KOPT-K1 (cell line): ENCODE measurements around the gene MSI2.

ENCODE experiments used
- H3K27ac ChIP-seq: fragments of 200-600 bp; sonication (generic); 2 replicates; pipeline ENCODE4 v1.5.1; 2016; ENCODE audit warnings: antibody characterized with exemption, mild to moderate bottlenecking, low read depth, low read length; ENCODE audit not compliant: poor library complexity, severe bottlenecking
- H3K36me3 ChIP-seq: fragments of 200-600 bp; sonication (generic); 2 replicates; pipeline ENCODE4 v1.5.1; 2017; ENCODE audit warnings: antibody characterized with exemption, mild to moderate bottlenecking, low read length, moderate library complexity; ENCODE audit not compliant: insufficient read depth
- H3K9me3 ChIP-seq: fragments of 200-600 bp; sonication (generic); 2 replicates; pipeline ENCODE4 v1.5.1; 2017; ENCODE audit warnings: antibody characterized with exemption, low read length, mild to moderate bottlenecking; ENCODE audit not compliant: insufficient read depth, poor library complexity, severe bottlenecking

Gene MSI2

GRCh38 chr17:57410169-57410568, 153.8 kb downstream of the MSI2 start:
- Histone ChIP-seq H3K27ac (peak overlapping the region; percentile 97), H3K9me3 (no peaks in the 10 kb centered on the region), H3K36me3 (peaks cover 36% of the 10 kb centered on the region)

GRCh38 chr17:57412520-57413096, 156.3 kb downstream of the MSI2 start:
- H3K36me3 ChIP-seq: peaks cover 43% of the 10 kb centered on the region
- H3K9me3 ChIP-seq: peaks cover 11% of the 10 kb centered on the region
- peak overlapping the region; percentile 97 for H3K27ac ChIP-seq

GRCh38 chr17:57413848-57414651, 157.7 kb downstream of the MSI2 start:
- H3K27ac ChIP-seq: peak overlapping the region; percentile 70
- peaks cover 44% of the 10 kb centered on the region for H3K36me3 ChIP-seq
- H3K9me3 ChIP-seq: peaks cover 11% of the 10 kb centered on the region

- peaks cover 53% of the 10 kb centered on the region for H3K36me3 ChIP-seq
- peak overlapping the region; percentile 70 for H3K27ac ChIP-seq
- peaks cover 11% of the 10 kb centered on the region for H3K9me3 ChIP-seq
Measured at GRCh38 chr17:57415751-57416207, 159.5 kb downstream of the MSI2 start.

- Histone ChIP-seq H3K36me3 (peaks cover 58% of the 10 kb centered on the region), H3K9me3 (peaks cover 11% of the 10 kb centered on the region), H3K27ac (peak overlapping the region; percentile 70)
Measured at GRCh38 chr17:57416369-57416768, 160.0 kb downstream of the MSI2 start.

- Histone ChIP-seq H3K36me3 (peaks cover 61% of the 10 kb centered on the region), H3K9me3 (peaks cover 11% of the 10 kb centered on the region), H3K27ac (peak overlapping the region; percentile 70)
Measured at GRCh38 chr17:57417956-57418355, 161.6 kb downstream of the MSI2 start.

GRCh38 chr17:57418463-57419246, 162.3 kb downstream of the MSI2 start:
- peaks cover 60% of the 10 kb centered on the region for H3K36me3 ChIP-seq
- H3K27ac ChIP-seq: peak overlapping the region; percentile 70
- H3K9me3 ChIP-seq: peaks cover 11% of the 10 kb centered on the region

GRCh38 chr17:57419940-57420550, 163.7 kb downstream of the MSI2 start:
- H3K9me3 ChIP-seq: peaks cover 11% of the 10 kb centered on the region
- H3K36me3 ChIP-seq: peaks cover 60% of the 10 kb centered on the region
- peak overlapping the region; percentile 61 for H3K27ac ChIP-seq

- Histone ChIP-seq H3K36me3 (peaks cover 51% of the 10 kb centered on the region), H3K27ac (peak overlapping the region; percentile 61), H3K9me3 (peaks cover 7% of the 10 kb centered on the region)
Measured at GRCh38 chr17:57420734-57421717, 164.7 kb downstream of the MSI2 start.

- H3K27ac ChIP-seq: peak overlapping the region; percentile 97
- H3K9me3 ChIP-seq: no peaks in the 10 kb centered on the region
- peaks cover 34% of the 10 kb centered on the region for H3K36me3 ChIP-seq
Measured at GRCh38 chr17:57422574-57423164, 166.3 kb downstream of the MSI2 start.

GRCh38 chr17:57423541-57423940, 167.2 kb downstream of the MSI2 start:
- Histone ChIP-seq H3K27ac (peak overlapping the region; percentile 97), H3K9me3 (no peaks in the 10 kb centered on the region), H3K36me3 (peaks cover 34% of the 10 kb centered on the region)

- peaks cover 34% of the 10 kb centered on the region for H3K36me3 ChIP-seq
- no peaks in the 10 kb centered on the region for H3K9me3 ChIP-seq
- peak overlapping the region; percentile 97 for H3K27ac ChIP-seq
Measured at GRCh38 chr17:57424273-57424672, 167.9 kb downstream of the MSI2 start.

- Histone ChIP-seq H3K27ac (peak overlapping the region; percentile 97), H3K9me3 (no peaks in the 10 kb centered on the region), H3K36me3 (peaks cover 33% of the 10 kb centered on the region)
Measured at GRCh38 chr17:57424777-57425188, 168.5 kb downstream of the MSI2 start.
